B cell (primary cell): ENCODE results near the gene NOTUM. TPM values are rescaled to one million over a fixed set of nuclear protein-coding genes. Genes with fewer than 3 reads are reported as not detected.

Experiments used
- ATAC-seq: fragments of 200-7000 bp; cut with Tn5 transposase; one replicate; pipeline ENCODE4 v1.10.0; 2021; ENCODE audit warnings: low read depth, mild to moderate bottlenecking, moderate number of reproducible peaks, moderate library complexity
- CTCF ChIA-PET: fragments of 350-600 bp; sonication (Branson Sonifier 250); formaldehyde crosslinking; loops from one replicate; lab custom pipeline; 2021; ENCODE audit warnings: antibody characterized with exemption, inconsistent platforms; lab: Charles Lee
- POLR2A ChIA-PET: fragments of 350-600 bp; sonication (Branson Sonifier 250); formaldehyde crosslinking; loops from one replicate; lab custom pipeline; 2021; ENCODE audit warnings: antibody characterized with exemption; lab: Charles Lee
- DNase-seq: peaks from one replicate; pipeline ENCODE4 v3.0.0; 2013
- H2AFZ ChIP-seq: 2 replicates; pipeline ENCODE4 v1.6.1; 2012; ENCODE audit warnings: mild to moderate bottlenecking, low read depth, low read length; ENCODE audit not compliant: insufficient read depth, poor library complexity, severe bottlenecking
- H3K27ac ChIP-seq, 2 donors: 1 replicate in 1 of 2; 2 replicates in 1 of 2; pipeline ENCODE4 v1.5.1; 2012 to 2013; ENCODE audit warnings: low read length in 2 of 2, mild to moderate bottlenecking in 2 of 2, moderate library complexity in 1 of 2
- H3K27me3 ChIP-seq, 4 experiments: fragments of 200-600 bp in 1 of 4; sonication (generic) in 1 of 4; replicated peaks in 1 of 4; 1 replicate in 2 of 4; 2 replicates in 2 of 4; pipeline versions ENCODE4 v1.6.1 to v1.7.0; 2013 to 2016; ENCODE audit warnings: low read length in 3 of 4, mild to moderate bottlenecking in 2 of 4, mixed read lengths in 1 of 4, moderate library complexity in 1 of 4; ENCODE audit not compliant: insufficient read depth in 4 of 4, control insufficient read depth in 3 of 4; ENCODE audit errors: control extremely low read depth in 1 of 4
- H3K36me3 ChIP-seq, 2 experiments: replicated peaks in 1 of 2; 1 replicate in 1 of 2; 2 replicates in 1 of 2; pipeline versions ENCODE4 v1.6.1 to v1.7.1; 2013; ENCODE audit warnings: low read length in 1 of 2; ENCODE audit not compliant: insufficient read depth in 2 of 2, control insufficient read depth in 1 of 2; ENCODE audit errors: control extremely low read depth in 1 of 2, extremely low read depth in 1 of 2
- H3K4me1 ChIP-seq, 2 donors: fragments of 200-600 bp in 1 of 2; sonication (generic) in 1 of 2; 1 replicate in 1 of 2; 2 replicates in 1 of 2; pipeline versions ENCODE4 v1.5.1 to v1.6.1; 2013 to 2017; ENCODE audit warnings: low read length in 2 of 2; ENCODE audit not compliant: control insufficient read depth in 2 of 2, insufficient read depth in 2 of 2
- H3K4me2 ChIP-seq: replicated peaks from 2 replicates; pipeline ENCODE3; 2012; ENCODE audit warnings: mild to moderate bottlenecking, low read depth, low read length; ENCODE audit not compliant: poor library complexity, severe bottlenecking
- H3K4me3 ChIP-seq, 5 experiments: fragments of 200-600 bp in 1 of 5; sonication (generic) in 1 of 5; 1 replicate in 3 of 5; 2 replicates in 2 of 5; pipeline versions ENCODE4 v1.5.1 to v1.7.0; 2011 to 2016; ENCODE audit warnings: low read length in 4 of 5, mild to moderate bottlenecking in 4 of 5, low read depth in 2 of 5, control low read depth in 1 of 5, moderate library complexity in 1 of 5; ENCODE audit not compliant: insufficient read depth in 1 of 5; ENCODE audit errors: control extremely low read depth in 1 of 5, extremely low read depth in 1 of 5
- H3K79me2 ChIP-seq: fragments of 200-600 bp; sonication (generic); one replicate; pipeline ENCODE4 v1.6.0; 2016; ENCODE audit warnings: low read length; ENCODE audit not compliant: control insufficient read depth, insufficient read depth
- H3K9ac ChIP-seq: fragments of 200-600 bp; sonication (generic); 2 replicates; pipeline ENCODE4 v1.6.1; 2017; ENCODE audit warnings: mild to moderate bottlenecking, low read length, moderate library complexity
- H3K9me3 ChIP-seq, 3 donors: one replicate each; pipeline versions ENCODE4 v1.6.1 to v1.7.1; 2013; ENCODE audit warnings: low read length in 2 of 3; ENCODE audit not compliant: control insufficient read depth in 2 of 3, insufficient read depth in 1 of 3; ENCODE audit errors: control extremely low read depth in 1 of 3
- H4K20me1 ChIP-seq: 2 replicates; pipeline ENCODE4 v1.6.0; 2012; ENCODE audit warnings: mild to moderate bottlenecking, low read length; ENCODE audit not compliant: insufficient read depth, control insufficient read depth, poor library complexity, severe bottlenecking
- H3K27ac Mint-ChIP-seq: one replicate; pipeline ENCODE4 v1.8.0; 2021; ENCODE audit warnings: mixed read lengths
- H3K27me3 Mint-ChIP-seq: one replicate; pipeline ENCODE4 v1.8.0; 2021; ENCODE audit warnings: mixed read lengths
- H3K4me1 Mint-ChIP-seq: one replicate; pipeline ENCODE4 v1.8.0; 2021; ENCODE audit warnings: mixed read lengths
- H3K4me3 Mint-ChIP-seq: one replicate; pipeline ENCODE4 v1.8.0; 2021; ENCODE audit warnings: mixed read lengths
- H3K9me3 Mint-ChIP-seq: one replicate; pipeline ENCODE4 v1.8.0; 2022; ENCODE audit warnings: mixed read lengths; ENCODE audit not compliant: insufficient read depth
- EZH2 ChIP-seq: IDR thresholded peaks from 2 replicates; pipeline ENCODE4 v1.6.1; 2012; ENCODE audit warnings: borderline replicate concordance, low read depth, mild to moderate bottlenecking, moderate library complexity, low read length; ENCODE audit not compliant: insufficient read depth, poor library complexity, severe bottlenecking
- WGBS: methylation state at CpG from one replicate; pipeline ENCODE4 v1.1.5; 2013; ENCODE audit warnings: missing lambda C conversion rate; ENCODE audit not compliant: insufficient coverage; 5-methylcytosine and 5-hydroxymethylcytosine counted together
- intact Hi-C: fragments of 100-400 bp; cut with micrococcal nuclease; formaldehyde crosslinking; loops from one replicate; pipeline ENCODE4 v1.10.0; 2022
- polyA plus RNA-seq: library from polyadenylated mRNA; depleted of rRNA; stranded (reverse); fragments of >200 nt; gene quantifications from 2 replicates; pipeline ENCODE4 v1.2.3, GENCODE V29; 2012
- total RNA-seq, 2 donors: library from RNA; stranded (reverse); fragments of 120-200 nt in 1 of 2; gene quantifications; 1 replicate in 1 of 2; 2 replicates in 1 of 2; pipeline versions ENCODE4 v1.2.3 to v1.2.4, GENCODE V29; 2013 to 2022
- TF ChIP-seq, protein P1 (sequence below): fragments of 200-600 bp; IDR thresholded peaks from one replicate; pipeline ENCODE4 v1.8.0; 2022; ENCODE audit warnings: antibody characterized with exemption, mild to moderate bottlenecking

Gene NOTUM
- total and polyA plus RNA-seq, 2 donors (not counting 1 experiment from before 2014, with no cell fraction given): not detected

DNA sequence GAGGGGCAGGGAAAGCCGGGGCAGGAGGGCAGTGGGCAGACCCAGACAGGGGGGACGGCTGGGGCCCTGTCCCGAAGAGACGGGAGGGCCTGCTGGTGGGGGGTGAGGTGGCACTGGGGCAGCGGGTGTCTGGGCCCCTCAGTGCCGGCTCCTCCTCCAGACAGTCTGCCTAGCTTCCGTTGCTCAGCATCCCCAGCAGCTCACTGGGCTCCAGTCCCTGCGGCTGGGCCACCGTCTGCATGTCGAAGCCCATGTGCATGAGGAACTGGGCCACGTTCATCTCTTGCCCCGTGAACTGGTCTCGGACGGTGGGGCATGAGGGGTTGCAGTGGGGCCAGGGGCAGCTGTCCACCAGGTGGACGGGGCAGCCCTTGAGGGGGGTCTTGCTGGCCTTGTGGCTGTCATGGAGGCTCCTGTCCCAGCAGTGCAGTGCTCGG lies 8.2 kb downstream of the NOTUM start:
- POLR2A ChIA-PET: no interaction called here
- H3K4me1 ChIP-seq: no peaks in the 10 kb centered on the region
- Mint-ChIP-seq H3K9me3 (no peaks in the 10 kb centered on the region), H3K4me1 (no peaks in the 10 kb centered on the region), H3K27ac (no peak overlapping the region), H3K27me3 (peaks cover 9% of the 10 kb centered on the region), H3K4me3 (no peak overlapping the region)
- no peak overlapping the region for H3K27ac ChIP-seq
- no peak overlapping the region for H3K9ac ChIP-seq
- WGBS: 95% methylated on average over 15 of the region's 16 CpGs
- H3K36me3 ChIP-seq: no peaks in the 10 kb centered on the region
- H4K20me1 ChIP-seq: no peaks in the 10 kb centered on the region
- no peaks in the 10 kb centered on the region for H3K79me2 ChIP-seq
- CTCF ChIA-PET: interaction anchor here (0.6 kb wide), 1 partner anchor 25 kb away, joined by 3 read pairs; the partner anchor contains the start of gene MAFG
- H3K9me3 ChIP-seq: peaks cover 0 to under 1% (median 0%) of the 10 kb centered on the region in 3 donors
- no peak overlapping the region for H2AFZ ChIP-seq
- ATAC-seq (no peak), DNase-seq (no peak)
- no peak overlapping the region for H3K4me2 ChIP-seq
- H3K27me3 ChIP-seq: peaks cover 0 to 29% (median 4%) of the 10 kb centered on the region in 4 experiments
- H3K4me3 ChIP-seq: no peak overlapping the region
- intact Hi-C loops: no loop called here
- TF ChIP-seq EZH2: no peak
- TF ChIP-seq, protein P1, sequence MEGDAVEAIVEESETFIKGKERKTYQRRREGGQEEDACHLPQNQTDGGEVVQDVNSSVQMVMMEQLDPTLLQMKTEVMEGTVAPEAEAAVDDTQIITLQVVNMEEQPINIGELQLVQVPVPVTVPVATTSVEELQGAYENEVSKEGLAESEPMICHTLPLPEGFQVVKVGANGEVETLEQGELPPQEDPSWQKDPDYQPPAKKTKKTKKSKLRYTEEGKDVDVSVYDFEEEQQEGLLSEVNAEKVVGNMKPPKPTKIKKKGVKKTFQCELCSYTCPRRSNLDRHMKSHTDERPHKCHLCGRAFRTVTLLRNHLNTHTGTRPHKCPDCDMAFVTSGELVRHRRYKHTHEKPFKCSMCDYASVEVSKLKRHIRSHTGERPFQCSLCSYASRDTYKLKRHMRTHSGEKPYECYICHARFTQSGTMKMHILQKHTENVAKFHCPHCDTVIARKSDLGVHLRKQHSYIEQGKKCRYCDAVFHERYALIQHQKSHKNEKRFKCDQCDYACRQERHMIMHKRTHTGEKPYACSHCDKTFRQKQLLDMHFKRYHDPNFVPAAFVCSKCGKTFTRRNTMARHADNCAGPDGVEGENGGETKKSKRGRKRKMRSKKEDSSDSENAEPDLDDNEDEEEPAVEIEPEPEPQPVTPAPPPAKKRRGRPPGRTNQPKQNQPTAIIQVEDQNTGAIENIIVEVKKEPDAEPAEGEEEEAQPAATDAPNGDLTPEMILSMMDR: no peak

- Histone ChIP-seq H3K27me3 (peaks cover 0 to 21% (median 0%) of the 10 kb centered on the region in 4 experiments), H3K9ac (no peak overlapping the region), H4K20me1 (no peaks in the 10 kb centered on the region), H3K4me1 (no peaks in the 10 kb centered on the region), H3K9me3 (no peaks in the 10 kb centered on the region), H3K79me2 (no peaks in the 10 kb centered on the region), H3K4me2 (no peak overlapping the region), H3K36me3 (no peaks in the 10 kb centered on the region), H3K4me3 (no peak overlapping the region), H2AFZ (no peak overlapping the region), H3K27ac (no peak overlapping the region)
- ATAC-seq: no peak
- POLR2A ChIA-PET: no interaction called here
- Mint-ChIP-seq H3K4me3 (no peak overlapping the region), H3K4me1 (no peaks in the 10 kb centered on the region), H3K9me3 (no peaks in the 10 kb centered on the region), H3K27ac (no peak overlapping the region), H3K27me3 (peaks cover 5% of the 10 kb centered on the region)
- no peak for DNase-seq
- CTCF ChIA-PET: no interaction called here
- 67% methylated on average over 10 of the region's 13 CpGs for WGBS
- no peak for TF ChIP-seq EZH2
- TF ChIP-seq, protein P1: no peak
- intact Hi-C loops: no loop called here
Observed at GRCh38 chr17:81951785-81952684, 9.0 kb downstream of the NOTUM start.
